ENCODE data around the gene CNTNAP4. TPM values are rescaled to one million over a fixed set of nuclear protein-coding genes. Genes with fewer than 3 reads are reported as not detected.

CNTNAP4 gene
- total and polyA plus RNA-seq, 10 of the 15 experiments (the other 5 are each of a cell fraction or from before 2014, with no cell fraction given): 0.45 to 1.9 (median 0.90) TPM

DNA sequence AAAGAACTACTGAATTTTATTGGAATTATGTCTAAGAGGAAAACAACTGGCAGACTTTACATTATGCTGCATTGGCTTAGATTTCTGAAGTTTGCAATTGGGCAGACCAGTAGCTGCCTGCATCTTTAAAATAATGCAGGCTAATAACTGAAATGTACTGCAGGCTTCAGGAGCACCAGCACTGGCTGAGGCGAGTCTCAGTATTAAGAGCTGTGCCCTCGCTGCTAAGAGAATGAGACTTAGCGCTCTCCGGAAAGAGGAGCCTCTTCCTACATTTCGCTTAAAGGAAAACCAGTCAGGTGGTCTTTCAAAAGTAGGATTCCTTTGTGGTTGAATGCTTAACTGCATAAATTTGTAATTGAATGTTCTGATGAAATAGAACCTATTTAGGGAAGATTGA, 885 bp downstream of the CNTNAP4 start:
- intact Hi-C loops (cut with micrococcal nuclease; ENCODE audit: unreplicated experiment) (loop anchor here (10.0 kb wide), 1 partner anchor 887 kb away; no protein-coding TSS in a partner anchor), in situ Hi-C loops (cut with MboI) (no loop called here)
- Histone ChIP-seq H3K4me2 (ENCODE audit: control insufficient read depth, insufficient read depth) (no peak overlapping the region), H3K4me1 (ENCODE audit: control insufficient read depth, insufficient read depth, low read length) (no peaks in the 10 kb centered on the region), H4K20me1 (ENCODE audit: control insufficient read depth, insufficient read depth) (no peaks in the 10 kb centered on the region), H3K9me3 (replicated peaks; ENCODE audit: control insufficient read depth, insufficient read depth, low read length) (no peaks in the 10 kb centered on the region), H2AFZ (ENCODE audit: control insufficient read depth, low read depth, low read length) (no peak overlapping the region), H3K27me3 (replicated peaks in 1 of 2; ENCODE audit: control insufficient read depth in 2 of 2, insufficient read depth in 2 of 2, low read length in 1 of 2) (no peaks in the 10 kb centered on the region), H3K27ac (ENCODE audit: control insufficient read depth, insufficient read depth) (no peak overlapping the region), H3K9ac (ENCODE audit: control insufficient read depth, insufficient read depth, low read length) (no peak overlapping the region), H3K79me2 (ENCODE audit: control insufficient read depth, insufficient read depth, low read length) (no peaks in the 10 kb centered on the region), H3K36me3 (ENCODE audit: control insufficient read depth in 2 of 2, insufficient read depth in 2 of 2, low read length in 1 of 2) (no peaks in the 10 kb centered on the region), H3K4me3 (no peak overlapping the region)
- ChIA-PET POLR2A (no interaction called here), CTCF (interaction anchor here (0.9 to 4.0 kb wide), 4 partner anchors 79 to 893 kb away, joined by 3 to 21 read pairs (median 14); no protein-coding TSS in a partner anchor), RAD21 (ENCODE audit: unreplicated experiment) (interaction anchor here (2.6 kb wide), 1 partner anchor 376 kb away, joined by 19 read pairs; no protein-coding TSS in a partner anchor), SMC1A (ENCODE audit: uncharacterized antibody, unreplicated experiment) (interaction anchor here (0.5 to 2.7 kb wide), 5 partner anchors 9 to 894 kb away, joined by 3 to 8 read pairs (median 5); no protein-coding TSS in a partner anchor)
- ATAC-seq: no peak
- no TSS peak for BruUV-seq (replicated peaks)
- no peak for DNase-seq (ENCODE audit: low read depth, low spot score)
- TF ChIP-seq, protein P1, sequence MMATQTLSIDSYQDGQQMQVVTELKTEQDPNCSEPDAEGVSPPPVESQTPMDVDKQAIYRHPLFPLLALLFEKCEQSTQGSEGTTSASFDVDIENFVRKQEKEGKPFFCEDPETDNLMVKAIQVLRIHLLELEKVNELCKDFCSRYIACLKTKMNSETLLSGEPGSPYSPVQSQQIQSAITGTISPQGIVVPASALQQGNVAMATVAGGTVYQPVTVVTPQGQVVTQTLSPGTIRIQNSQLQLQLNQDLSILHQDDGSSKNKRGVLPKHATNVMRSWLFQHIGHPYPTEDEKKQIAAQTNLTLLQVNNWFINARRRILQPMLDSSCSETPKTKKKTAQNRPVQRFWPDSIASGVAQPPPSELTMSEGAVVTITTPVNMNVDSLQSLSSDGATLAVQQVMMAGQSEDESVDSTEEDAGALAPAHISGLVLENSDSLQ (IDR thresholded peaks at IDR 0.05): no peak
- TF ChIP-seq, protein P2, sequence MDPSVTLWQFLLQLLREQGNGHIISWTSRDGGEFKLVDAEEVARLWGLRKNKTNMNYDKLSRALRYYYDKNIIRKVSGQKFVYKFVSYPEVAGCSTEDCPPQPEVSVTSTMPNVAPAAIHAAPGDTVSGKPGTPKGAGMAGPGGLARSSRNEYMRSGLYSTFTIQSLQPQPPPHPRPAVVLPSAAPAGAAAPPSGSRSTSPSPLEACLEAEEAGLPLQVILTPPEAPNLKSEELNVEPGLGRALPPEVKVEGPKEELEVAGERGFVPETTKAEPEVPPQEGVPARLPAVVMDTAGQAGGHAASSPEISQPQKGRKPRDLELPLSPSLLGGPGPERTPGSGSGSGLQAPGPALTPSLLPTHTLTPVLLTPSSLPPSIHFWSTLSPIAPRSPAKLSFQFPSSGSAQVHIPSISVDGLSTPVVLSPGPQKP (IDR thresholded peaks at IDR 0.05; ENCODE audit: low read depth, low read length): no peak
- no peak for TF ChIP-seq RBBP5 (conservative IDR thresholded peaks at IDR 0.05)
- TF ChIP-seq SMAD5 (IDR thresholded peaks at IDR 0.05; ENCODE audit: low read depth): no peak
- no peak for TF ChIP-seq BCL11A (IDR thresholded peaks at IDR 0.05; ENCODE audit: low read depth, low read length)
- 66% methylated on average over 5 of the region's 5 CpGs for WGBS (ENCODE audit: insufficient coverage, insufficient replicate concordance, low lambda C conversion rate, missing lambda C conversion rate)
- FAIRE-seq: no peak

Data from GM12878 (cell line).